ENCODE results near the gene NINL. TPM values are rescaled to one million over a fixed set of nuclear protein-coding genes. Genes with fewer than 3 reads are reported as not detected.

The NINL gene
- total RNA-seq, 1 donor from 2014 or later = 86.8 TPM

GRCh38 chr20:25418776-25419175, 166.6 kb downstream of the NINL start:
- Mint-ChIP-seq H3K27ac (ENCODE audit: unreplicated experiment) (no peak overlapping the region), H3K4me3 (ENCODE audit: unreplicated experiment) (no peak overlapping the region), H3K27me3 (ENCODE audit: unreplicated experiment) (no peaks in the 10 kb centered on the region), H3K9me3 (ENCODE audit: unreplicated experiment) (no peaks in the 10 kb centered on the region), H3K36me3 (ENCODE audit: unreplicated experiment) (no peaks in the 10 kb centered on the region), H3K4me1 (ENCODE audit: low read depth, unreplicated experiment) (no peaks in the 10 kb centered on the region)
- TF ChIP-seq CTCF (IDR thresholded peaks at IDR 0.05; ENCODE audit: partially characterized antibody, unreplicated experiment) = no peak
- DNase-seq = no peak

GRCh38 chr20:25408890-25409289, 176.4 kb downstream of the NINL start:
- Mint-ChIP-seq H3K36me3 (ENCODE audit: unreplicated experiment) (no peaks in the 10 kb centered on the region), H3K9me3 (ENCODE audit: unreplicated experiment) (peaks cover 3% of the 10 kb centered on the region), H3K4me3 (ENCODE audit: unreplicated experiment) (peak overlapping the region; percentile 16), H3K27me3 (ENCODE audit: unreplicated experiment) (peaks cover 8% of the 10 kb centered on the region), H3K27ac (ENCODE audit: unreplicated experiment) (no peak overlapping the region), H3K4me1 (ENCODE audit: low read depth, unreplicated experiment) (peaks cover 1% of the 10 kb centered on the region)
- DNase-seq = no peak
- TF ChIP-seq CTCF (IDR thresholded peaks at IDR 0.05; ENCODE audit: partially characterized antibody, unreplicated experiment) = no peak

- TF ChIP-seq CTCF (IDR thresholded peaks at IDR 0.05; ENCODE audit: partially characterized antibody, unreplicated experiment) = no peak
- Mint-ChIP-seq H3K27me3 (ENCODE audit: unreplicated experiment) (peaks cover 8% of the 10 kb centered on the region), H3K27ac (ENCODE audit: unreplicated experiment) (no peak overlapping the region)
These were observed 177.2 kb downstream of the NINL start for GRCh38 chr20:25408170-25408547.

GRCh38 chr20:25407311-25408169, 177.8 kb downstream of the NINL start, which contains the start of gene GINS1:
Gene GINS1, plus strand, starts transcription at chr20:25407673. Its CDS starts 148 bp downstream, at chr20:25407821.
- H3K36me3 Mint-ChIP-seq (ENCODE audit: unreplicated experiment) = peaks cover 10% of the 10 kb centered on the region
- TF ChIP-seq CTCF (IDR thresholded peaks at IDR 0.05; ENCODE audit: partially characterized antibody, unreplicated experiment) = no peak
- peak within 1 kb of the TSS; percentile 96 for H3K4me3 Mint-ChIP-seq (ENCODE audit: unreplicated experiment)
- H3K27ac Mint-ChIP-seq (ENCODE audit: unreplicated experiment) = peak within 1 kb of the TSS; percentile 62
- DNase-seq = peak; percentile 91
- H3K9me3 Mint-ChIP-seq (ENCODE audit: unreplicated experiment) = peaks cover 9% of the 10 kb centered on the region
- H3K27me3 Mint-ChIP-seq (ENCODE audit: unreplicated experiment) = peaks cover 8% of the 10 kb centered on the region
- peaks cover 1% of the 10 kb centered on the region for H3K4me1 Mint-ChIP-seq (ENCODE audit: low read depth, unreplicated experiment)

More at GRCh38 chr20:25408170-25408547, 177.2 kb downstream of the NINL start:
- H3K36me3 Mint-ChIP-seq (ENCODE audit: unreplicated experiment) = peaks cover 6% of the 10 kb centered on the region
- H3K4me3 Mint-ChIP-seq (ENCODE audit: unreplicated experiment) = peak overlapping the region; percentile 96
- H3K9me3 Mint-ChIP-seq (ENCODE audit: unreplicated experiment) = peaks cover 7% of the 10 kb centered on the region
- DNase-seq = no peak
- peaks cover 1% of the 10 kb centered on the region for H3K4me1 Mint-ChIP-seq (ENCODE audit: low read depth, unreplicated experiment)

Other genes with a start within 250 kb of the NINL start
- gene ABHD12, start 194.7 kb downstream of the NINL start, total RNA-seq (ENCODE audit: unreplicated experiment) = 101 TPM
- gene GINS1, start 177.9 kb downstream of the NINL start, total RNA-seq (ENCODE audit: unreplicated experiment) = 5.3 TPM
- 1.4 TPM for gene NANP, start 38.5 kb upstream of the NINL start, total RNA-seq (ENCODE audit: unreplicated experiment)
- gene ZNF337, start 111.3 kb upstream of the NINL start, total RNA-seq (ENCODE audit: unreplicated experiment) = 24.5 TPM